Measurements from ENCODE around the gene SLC37A1. TPM values are rescaled to one million over a fixed set of nuclear protein-coding genes. Genes with fewer than 3 reads are reported as not detected.

SLC37A1 gene
- total and polyA plus RNA-seq, 2 donors from 2014 or later, result 3.4 to 21.8 TPM

DNA sequence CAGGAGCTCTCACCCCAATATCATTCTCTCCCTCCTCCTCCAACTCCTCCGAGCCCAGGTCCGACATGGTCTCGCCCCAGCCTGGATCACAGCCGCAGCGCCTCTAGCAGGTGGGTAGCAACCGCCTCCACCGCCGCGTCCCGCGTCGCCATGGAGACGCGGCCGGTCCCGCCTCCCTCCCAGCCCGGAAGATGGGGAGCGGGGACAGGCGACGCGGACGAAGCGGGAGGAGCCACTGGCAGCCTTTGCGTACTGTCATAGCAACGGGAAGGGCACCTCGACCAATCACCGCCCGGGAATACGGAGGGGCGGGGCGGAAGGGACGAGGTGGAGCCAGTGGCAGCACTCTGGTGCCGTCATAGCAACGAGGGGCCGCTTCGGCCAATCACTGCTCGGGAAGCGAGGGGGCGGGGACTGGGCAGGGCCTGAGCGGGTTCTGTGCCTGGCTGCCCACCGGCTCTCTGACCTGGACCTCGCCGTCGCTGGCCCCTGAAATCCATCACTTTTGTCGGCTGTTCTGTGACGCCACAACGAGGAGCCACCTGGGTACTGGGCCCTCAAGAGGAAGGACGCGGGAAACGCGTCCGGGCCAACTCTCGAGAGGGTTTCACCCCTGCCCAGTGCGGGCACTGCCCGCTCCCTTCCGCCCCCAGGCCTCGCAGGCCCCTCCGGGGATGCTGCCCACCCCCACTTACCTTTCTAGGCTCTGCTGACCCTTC is 17.4 kb upstream of the SLC37A1 start, which contains the start of gene RSPH1:
Gene RSPH1, minus strand, starts transcription at position 105 of the 719 bp plus-strand sequence. Its CDS starts 38 bp downstream, at position 67.
- H3K36me3 ChIP-seq (ENCODE audit: control insufficient read depth in 2 of 3, insufficient read depth in 3 of 3, low read length in 3 of 3), result no peaks in the 10 kb centered on the region
- FAIRE-seq (peak; percentile 99), DNase-seq (peak; percentile 100)
- H3K4me3 ChIP-seq (ENCODE audit: low read length in 3 of 3), result peak within 1 kb of the TSS; percentile 78 to 83 (median 82)
- TF ChIP-seq, protein P1, sequence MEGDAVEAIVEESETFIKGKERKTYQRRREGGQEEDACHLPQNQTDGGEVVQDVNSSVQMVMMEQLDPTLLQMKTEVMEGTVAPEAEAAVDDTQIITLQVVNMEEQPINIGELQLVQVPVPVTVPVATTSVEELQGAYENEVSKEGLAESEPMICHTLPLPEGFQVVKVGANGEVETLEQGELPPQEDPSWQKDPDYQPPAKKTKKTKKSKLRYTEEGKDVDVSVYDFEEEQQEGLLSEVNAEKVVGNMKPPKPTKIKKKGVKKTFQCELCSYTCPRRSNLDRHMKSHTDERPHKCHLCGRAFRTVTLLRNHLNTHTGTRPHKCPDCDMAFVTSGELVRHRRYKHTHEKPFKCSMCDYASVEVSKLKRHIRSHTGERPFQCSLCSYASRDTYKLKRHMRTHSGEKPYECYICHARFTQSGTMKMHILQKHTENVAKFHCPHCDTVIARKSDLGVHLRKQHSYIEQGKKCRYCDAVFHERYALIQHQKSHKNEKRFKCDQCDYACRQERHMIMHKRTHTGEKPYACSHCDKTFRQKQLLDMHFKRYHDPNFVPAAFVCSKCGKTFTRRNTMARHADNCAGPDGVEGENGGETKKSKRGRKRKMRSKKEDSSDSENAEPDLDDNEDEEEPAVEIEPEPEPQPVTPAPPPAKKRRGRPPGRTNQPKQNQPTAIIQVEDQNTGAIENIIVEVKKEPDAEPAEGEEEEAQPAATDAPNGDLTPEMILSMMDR (IDR thresholded peaks at IDR 0.05; ENCODE audit: borderline replicate concordance, extremely low read depth, insufficient read depth), result no peak
- intact Hi-C loops (cut with DNase I), result no loop called here
- peak within 1 kb of the TSS; percentile 44 to 94 (median 70) for H3K9ac ChIP-seq (ENCODE audit: low read length in 3 of 3)
- H3K27me3 ChIP-seq (ENCODE audit: control insufficient read depth, insufficient read depth, low read length), result no peaks in the 10 kb centered on the region
- no peaks in the 10 kb centered on the region for H3K9me3 ChIP-seq (ENCODE audit: control insufficient read depth in 2 of 3, insufficient read depth in 1 of 3, low read length in 3 of 3)
- H3K27ac ChIP-seq (ENCODE audit: low read depth in 2 of 2, low read length in 2 of 2), result peak within 1 kb of the TSS; percentile 55 to 86
- peaks cover 0 to 8% (median 0%) of the 10 kb centered on the region in 3 donors for H3K4me1 ChIP-seq (ENCODE audit: control insufficient read depth in 2 of 3, insufficient read depth in 2 of 3, low read depth in 1 of 3, low read length in 3 of 3)

DNA sequence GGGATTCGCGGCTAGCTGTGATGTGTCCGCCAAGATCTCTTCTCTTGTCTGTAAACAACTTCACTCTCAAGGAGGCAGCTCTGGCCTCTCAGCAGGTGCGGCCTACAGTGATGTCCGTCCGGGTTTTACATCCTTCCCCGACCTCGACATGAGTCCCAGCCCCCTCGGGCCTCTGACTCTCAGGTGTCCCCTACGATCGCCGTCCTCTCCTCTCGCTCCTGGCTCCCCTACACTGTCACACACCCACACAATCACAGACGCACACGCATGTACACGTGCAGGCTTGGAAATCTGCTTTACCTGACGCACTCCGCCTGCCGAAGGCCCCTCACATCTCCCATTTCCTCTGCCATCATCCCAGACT is 16.8 kb upstream of the SLC37A1 start:
- no peaks in the 10 kb centered on the region for H3K27me3 ChIP-seq (ENCODE audit: control insufficient read depth, insufficient read depth, low read length)
- TF ChIP-seq, protein P1 (IDR thresholded peaks at IDR 0.05; ENCODE audit: borderline replicate concordance, extremely low read depth, insufficient read depth), result no peak
- intact Hi-C loops (cut with DNase I), result no loop called here
- H3K4me1 ChIP-seq (ENCODE audit: control insufficient read depth in 2 of 3, insufficient read depth in 2 of 3, low read depth in 1 of 3, low read length in 3 of 3), result peaks cover 0 to 8% (median 0%) of the 10 kb centered on the region in 3 donors
- no peaks in the 10 kb centered on the region for H3K36me3 ChIP-seq (ENCODE audit: control insufficient read depth in 2 of 3, insufficient read depth in 3 of 3, low read length in 3 of 3)
- peak overlapping the region; percentile 60 to 74 (median 63) for H3K4me3 ChIP-seq (ENCODE audit: low read length in 3 of 3)
- DNase-seq (peak in 3 of 5 donors; percentile 55 to 71 (median 68)), FAIRE-seq (no peak)
- no peaks in the 10 kb centered on the region for H3K9me3 ChIP-seq (ENCODE audit: control insufficient read depth in 2 of 3, insufficient read depth in 1 of 3, low read length in 3 of 3)
- H3K27ac ChIP-seq (ENCODE audit: low read depth in 2 of 2, low read length in 2 of 2), result peak overlapping the region; percentile 55 to 86
- peak overlapping the region; percentile 17 to 94 (median 44) for H3K9ac ChIP-seq (ENCODE audit: low read length in 3 of 3)

DNA sequence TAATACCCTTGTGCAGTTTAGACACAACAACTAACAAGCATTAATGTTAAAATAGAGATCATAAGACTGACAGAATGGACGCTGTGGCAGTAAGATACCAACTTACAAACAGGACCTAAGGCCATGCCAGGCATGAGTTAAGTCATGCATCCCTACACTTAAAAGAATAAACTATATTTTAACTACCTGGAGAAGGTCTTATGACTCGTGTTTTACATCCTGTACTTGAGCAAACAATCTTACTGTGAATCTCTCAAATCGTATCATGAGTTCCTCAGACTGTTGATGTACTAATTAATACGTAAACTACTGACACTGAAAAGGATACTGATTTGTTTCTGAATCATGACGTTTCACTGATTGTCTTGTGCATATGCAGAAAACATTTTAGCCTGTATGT is 15.6 kb upstream of the SLC37A1 start:
- DNase-seq (no peak), FAIRE-seq (no peak)
- no peak overlapping the region for H3K4me3 ChIP-seq (ENCODE audit: low read length in 3 of 3)
- no peaks in the 10 kb centered on the region for H3K9me3 ChIP-seq (ENCODE audit: control insufficient read depth in 2 of 3, insufficient read depth in 1 of 3, low read length in 3 of 3)
- intact Hi-C loops (cut with DNase I), result no loop called here
- TF ChIP-seq, protein P1 (IDR thresholded peaks at IDR 0.05; ENCODE audit: borderline replicate concordance, extremely low read depth, insufficient read depth), result no peak
- H3K27ac ChIP-seq (ENCODE audit: low read depth in 2 of 2, low read length in 2 of 2), result no peak overlapping the region
- H3K27me3 ChIP-seq (ENCODE audit: control insufficient read depth, insufficient read depth, low read length), result no peaks in the 10 kb centered on the region
- peaks cover 0 to 8% (median 0%) of the 10 kb centered on the region in 3 donors for H3K4me1 ChIP-seq (ENCODE audit: control insufficient read depth in 2 of 3, insufficient read depth in 2 of 3, low read depth in 1 of 3, low read length in 3 of 3)
- no peaks in the 10 kb centered on the region for H3K36me3 ChIP-seq (ENCODE audit: control insufficient read depth in 2 of 3, insufficient read depth in 3 of 3, low read length in 3 of 3)
- no peak overlapping the region for H3K9ac ChIP-seq (ENCODE audit: low read length in 3 of 3)

All from kidney (tissue), 14 donors.